SKM-1 (cell line): Measurements from ENCODE around the gene SAA1.

Source experiments
- DNase-seq: peaks from one replicate; lab custom pipeline; 2025; ENCODE audit not compliant: unreplicated experiment; lab: John Stamatoyannopoulos, UW

The SAA1 gene

DNA sequence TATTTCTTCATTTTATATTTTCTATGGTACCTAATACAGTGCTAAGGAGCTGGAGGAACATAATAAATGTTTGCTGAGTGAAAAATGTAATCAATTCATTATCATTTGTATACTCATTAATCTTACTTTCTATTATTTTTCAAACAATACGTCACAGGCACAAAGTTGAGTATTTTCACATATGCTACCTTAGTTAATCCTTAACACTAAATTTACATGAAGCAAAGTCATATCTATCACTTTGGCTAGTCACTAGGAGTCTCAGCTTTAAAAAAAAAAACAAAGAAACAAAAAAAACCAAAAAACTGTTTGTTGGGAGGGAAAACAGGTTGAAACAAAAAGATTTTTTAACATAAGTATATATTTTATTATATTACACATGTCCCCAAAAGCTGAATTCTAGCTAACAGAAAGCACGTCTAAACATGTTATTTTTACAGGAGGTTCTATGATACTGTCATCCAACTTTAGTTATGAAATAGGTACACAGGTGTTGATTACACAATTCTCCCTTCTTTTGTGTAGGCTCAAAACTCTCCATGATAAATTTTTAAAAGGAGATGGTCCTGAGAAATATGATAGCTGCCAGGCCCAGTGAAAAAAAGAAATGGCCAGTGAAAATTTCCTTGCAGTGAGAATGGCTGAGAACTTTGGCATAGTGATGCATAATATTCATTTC, 41.5 kb downstream of the SAA1 start:
- no peak for DNase-seq

GRCh38 chr11:18308242-18308641, 42.2 kb downstream of the SAA1 start:
- DNase-seq: no peak

DNA sequence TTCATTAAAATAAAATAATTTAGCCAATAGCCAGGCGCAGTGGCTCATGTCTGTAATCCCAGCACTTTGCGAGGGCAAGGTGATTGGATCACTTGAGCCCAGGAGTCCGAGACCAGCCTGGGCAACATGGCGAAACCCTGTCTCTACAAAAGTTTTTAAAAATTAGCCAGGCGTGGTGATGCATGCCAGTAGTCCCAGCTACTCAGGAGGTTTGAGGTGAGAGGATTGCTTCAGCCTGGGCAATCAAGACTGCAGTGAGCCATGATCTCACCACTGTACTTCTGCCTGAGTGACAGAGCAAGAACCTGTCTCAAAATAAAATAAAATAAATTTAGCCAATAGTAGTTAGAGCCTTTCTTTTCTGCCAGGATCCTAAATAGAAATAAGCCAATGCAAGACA, 43.6 kb downstream of the SAA1 start:
- no peak for DNase-seq

- no peak for DNase-seq
Measured at GRCh38 chr11:18310800-18311340, 44.8 kb downstream of the SAA1 start.

GRCh38 chr11:18312012-18312411, 45.9 kb downstream of the SAA1 start:
- no peak for DNase-seq

DNA sequence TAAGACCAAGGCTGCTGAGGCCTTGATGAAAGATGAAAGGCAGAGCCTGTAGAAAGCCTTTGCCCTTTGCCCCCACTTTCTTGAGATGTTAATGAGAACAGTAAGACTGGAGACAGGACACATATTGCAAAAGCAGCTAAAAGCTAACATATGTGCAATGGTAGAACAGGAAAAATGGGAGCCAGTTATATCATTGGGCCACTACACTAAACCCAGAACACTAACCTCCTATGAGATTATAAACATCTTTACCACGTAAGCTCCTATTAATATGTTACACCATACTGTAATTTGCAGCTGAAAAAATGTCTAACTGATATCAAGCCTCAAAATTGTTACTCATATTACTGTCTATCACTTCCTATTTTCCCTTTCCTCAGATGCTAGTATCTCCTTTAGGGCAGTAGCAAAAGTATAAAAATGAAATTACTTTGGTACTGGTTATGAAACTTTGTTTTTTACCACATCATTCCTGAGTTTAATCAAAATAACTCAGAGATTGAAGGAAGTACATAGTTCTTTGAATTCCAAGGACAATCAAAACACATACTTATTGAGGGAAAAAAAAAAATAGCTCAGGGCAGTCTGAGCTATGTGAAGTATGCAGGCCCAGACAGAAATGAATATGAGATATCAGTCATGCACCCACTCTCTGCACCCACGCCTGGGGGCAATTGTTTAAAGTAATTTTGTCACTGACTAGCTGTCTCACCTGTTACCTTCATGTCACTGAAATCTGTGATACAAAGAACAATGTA, 46.8 kb downstream of the SAA1 start:
- DNase-seq: no peak

- DNase-seq: no peak
Measured at GRCh38 chr11:18313965-18314763, 48.1 kb downstream of the SAA1 start.

- no peak for DNase-seq
Measured at GRCh38 chr11:18314784-18315523, 48.9 kb downstream of the SAA1 start.

DNA sequence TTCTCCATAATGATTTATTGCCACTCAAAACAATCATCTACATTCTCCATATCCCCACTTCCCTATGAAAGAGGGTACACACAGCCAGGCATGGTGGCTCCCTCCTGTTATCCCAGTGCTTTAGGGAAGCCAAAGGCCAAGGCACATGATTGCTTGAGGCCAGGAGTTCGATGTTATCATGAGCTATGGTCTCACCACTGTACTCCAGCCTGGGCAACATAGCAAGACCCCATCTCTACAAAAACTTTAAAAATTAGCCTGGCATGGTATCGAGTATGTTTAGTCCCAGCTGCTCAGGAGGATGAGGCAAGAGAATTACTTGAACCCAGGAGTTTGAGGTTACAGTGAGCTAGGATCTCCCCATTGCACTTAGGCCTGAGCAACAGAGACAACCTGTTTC, 49.8 kb downstream of the SAA1 start:
- DNase-seq: no peak

DNA sequence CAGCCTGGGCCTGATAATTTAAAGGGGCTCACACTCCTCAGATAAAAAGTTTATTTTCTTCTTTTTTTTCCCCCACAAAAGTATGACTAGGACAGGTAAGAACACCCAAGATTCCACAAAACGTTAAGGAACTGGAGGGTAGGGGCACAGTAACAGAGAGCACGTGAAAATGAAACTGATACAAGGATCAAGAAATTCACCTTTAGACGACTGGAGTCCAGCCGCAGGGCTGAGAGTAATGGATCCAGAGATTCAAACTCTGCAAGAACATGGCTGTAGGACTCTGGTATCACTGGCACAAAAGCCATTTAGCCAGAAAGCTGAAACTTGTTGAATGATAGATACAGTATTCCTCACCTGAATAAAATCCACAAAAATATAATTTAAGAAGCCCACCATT, 51.5 kb downstream of the SAA1 start:
- no peak for DNase-seq
